Transverse colon (tissue), 4 donors: ENCODE measurements around the gene CAMSAP1. TPM values are rescaled to one million over a fixed set of nuclear protein-coding genes. Genes with fewer than 3 reads are reported as not detected.

Experiments
- DNase-seq: peaks from one replicate; pipeline ENCODE4 v3.0.0-alpha.2; 2019
- H3K27ac ChIP-seq, 4 donors: fragments of 200-600 bp; sonication (generic); 2 replicates each; pipeline ENCODE4 v1.5.1; 2016 to 2018; ENCODE audit warnings: inconsistent platforms in 4 of 4
- H3K27me3 ChIP-seq: fragments of 200-600 bp; sonication (generic); 2 replicates; pipeline ENCODE4 v1.5.1; 2017; ENCODE audit warnings: inconsistent platforms
- H3K36me3 ChIP-seq, 4 donors: fragments of 200-600 bp; sonication (generic); 2 replicates each; pipeline ENCODE4 v1.5.1; 2017 to 2019; ENCODE audit warnings: inconsistent platforms in 4 of 4
- H3K4me1 ChIP-seq, 4 donors: fragments of 200-600 bp; sonication (generic); 2 replicates each; pipeline ENCODE4 v1.5.1; 2017 to 2020; ENCODE audit warnings: inconsistent platforms in 4 of 4
- H3K4me3 ChIP-seq, 4 donors: fragments of 200-600 bp; sonication (generic); 1 replicate in 1 of 4; 2 replicates in 3 of 4; pipeline versions ENCODE4 v1.5.1 to v1.6.1; 2017 to 2019; ENCODE audit warnings: inconsistent platforms in 4 of 4
- H3K9me3 ChIP-seq, 2 donors: fragments of 200-600 bp; sonication (generic); 2 replicates each; pipeline ENCODE4 v1.5.1; 2017 to 2019; ENCODE audit warnings: inconsistent platforms in 2 of 2
- CTCF ChIP-seq, 5 experiments: fragments of 200-600 bp in 3 of 5; fragments of 450-650 bp in 2 of 5; sonication (generic) in 3 of 5; IDR thresholded peaks; 1 replicate in 2 of 5; 2 replicates in 3 of 5; pipeline ENCODE4 v1.5.1; 2016 to 2017; ENCODE audit warnings: antibody characterized with exemption in 5 of 5, inconsistent platforms in 3 of 5, mild to moderate bottlenecking in 2 of 5, moderate library complexity in 1 of 5
- EP300 ChIP-seq: sonication (generic); formaldehyde crosslinking; IDR thresholded peaks from one replicate; pipeline ENCODE4 v1.6.1; 2017; ENCODE audit warnings: antibody characterized with exemption, low read depth
- POLR2A ChIP-seq: fragments of 450-650 bp; IDR thresholded peaks from one replicate; pipeline ENCODE4 v1.6.1; 2016; ENCODE audit warnings: antibody characterized with exemption, mild to moderate bottlenecking, moderate library complexity
- POLR2AphosphoS5 ChIP-seq, 3 donors: sonication (generic); formaldehyde crosslinking; IDR thresholded peaks; one replicate each; pipeline ENCODE4 v1.6.1; 2016; ENCODE audit warnings: antibody characterized with exemption in 3 of 3
- WGBS, 2 donors: methylation state at CpG; one replicate each; pipeline ENCODE4 v1.1.5; 2018; ENCODE audit warnings: low coverage in 1 of 2; 5-methylcytosine and 5-hydroxymethylcytosine counted together
- in situ Hi-C, 4 donors: fragments of 200-750 bp; cut with MboI; loops; one replicate each; pipeline versions ENCODE4 v1.15.0 to v1.15.1; 2017; ENCODE audit warnings: low sequenced_read_pairs in 3 of 4, low pct_ligation_motif_present in 1 of 4, low pct_unique_long_range_greater_than_20kb in 1 of 4
- intact Hi-C: fragments of 100-400 bp; cut with DNase I; formaldehyde crosslinking; loops from one replicate; pipeline ENCODE4 v1.15.1; 2023; ENCODE audit warnings: low total_unique reads
- total RNA-seq, 4 donors: library from RNA; depleted of rRNA; stranded (reverse); fragments of >200 nt; gene quantifications; one replicate each; pipeline ENCODE4 v1.1.0, GENCODE V29; 2016

CAMSAP1 gene
- total RNA-seq, 4 donors from 2014 or later: 17.3 to 88.0 (median 23.8) TPM

- H3K4me1 ChIP-seq: no peaks in the 10 kb centered on the region
- intact Hi-C loops: no loop called here
- 92% methylated on average over 14 of the region's 14 CpGs; no CpG with 5 or more reads in 1 of the 2 donors for WGBS, 2 donors
These were observed 93.6 kb downstream of the CAMSAP1 start for GRCh38 chr9:135813671-135814290.

GRCh38 chr9:135812961-135813360, 94.4 kb downstream of the CAMSAP1 start:
- H3K4me1 ChIP-seq: no peaks in the 10 kb centered on the region
- intact Hi-C loops: no loop called here
- in situ Hi-C loops: no loop called here
- H3K27ac ChIP-seq: no peak overlapping the region
- H3K4me3 ChIP-seq: no peak overlapping the region
- H3K9me3 ChIP-seq: no peaks in the 10 kb centered on the region
- H3K36me3 ChIP-seq: peaks cover 0 to 50% (median 18%) of the 10 kb centered on the region in 4 donors
- no peak for DNase-seq
- no peaks in the 10 kb centered on the region for H3K27me3 ChIP-seq
- no peak for TF ChIP-seq POLR2AphosphoS5 (IDR thresholded peaks at IDR 0.05)
- no peak for TF ChIP-seq POLR2A
- TF ChIP-seq EP300: no peak
- TF ChIP-seq CTCF (IDR thresholded peaks at IDR 0.05): no peak
- WGBS, 2 donors: 89 to 93% methylated on average over 5 to 13 of the region's 13 CpGs

More at GRCh38 chr9:135813671-135814290, 93.6 kb downstream of the CAMSAP1 start:
- in situ Hi-C loops: no loop called here
- TF ChIP-seq CTCF (IDR thresholded peaks at IDR 0.05): no peak
- TF ChIP-seq POLR2A: no peak
- no peak for TF ChIP-seq POLR2AphosphoS5 (IDR thresholded peaks at IDR 0.05)
- TF ChIP-seq EP300: no peak
- no peaks in the 10 kb centered on the region for H3K27me3 ChIP-seq
- H3K4me3 ChIP-seq: no peak overlapping the region
- H3K9me3 ChIP-seq: no peaks in the 10 kb centered on the region
- DNase-seq: no peak
- H3K36me3 ChIP-seq: peaks cover 0 to 56% (median 22%) of the 10 kb centered on the region in 4 donors
- no peak overlapping the region for H3K27ac ChIP-seq

- no peak overlapping the region for H3K27ac ChIP-seq
- H3K4me1 ChIP-seq: no peaks in the 10 kb centered on the region
- peaks cover 0 to 40% (median 18%) of the 10 kb centered on the region in 4 donors for H3K36me3 ChIP-seq
- no peaks in the 10 kb centered on the region for H3K27me3 ChIP-seq
- no peak overlapping the region for H3K4me3 ChIP-seq
- no peak for DNase-seq
- in situ Hi-C loops (no loop called here), intact Hi-C loops (no loop called here)
- TF ChIP-seq POLR2AphosphoS5 (IDR thresholded peaks at IDR 0.05) (no peak), CTCF (IDR thresholded peaks at IDR 0.05) (no peak), POLR2A (no peak), EP300 (no peak)
- H3K9me3 ChIP-seq: no peaks in the 10 kb centered on the region
- WGBS, 2 donors: 80 to 84% methylated on average over 9 to 11 of the region's 11 CpGs
These were observed 95.5 kb downstream of the CAMSAP1 start for GRCh38 chr9:135811801-135812200.

GRCh38 chr9:135810806-135811575, 96.4 kb downstream of the CAMSAP1 start:
- Histone ChIP-seq H3K9me3 (no peaks in the 10 kb centered on the region), H3K36me3 (peaks cover 0 to 32% (median 14%) of the 10 kb centered on the region in 4 donors), H3K27me3 (no peaks in the 10 kb centered on the region), H3K27ac (no peak overlapping the region), H3K4me1 (no peaks in the 10 kb centered on the region), H3K4me3 (no peak overlapping the region)
- intact Hi-C loops: no loop called here
- in situ Hi-C loops: no loop called here
- DNase-seq: no peak
- TF ChIP-seq EP300 (no peak), POLR2A (no peak), CTCF (IDR thresholded peaks at IDR 0.05) (no peak), POLR2AphosphoS5 (IDR thresholded peaks at IDR 0.05) (no peak)
- 92 to 100% methylated on average over 7 to 23 of the region's 23 CpGs for WGBS, 2 donors
